ENCODE measurements around the gene EHMT1.

Gene EHMT1

DNA sequence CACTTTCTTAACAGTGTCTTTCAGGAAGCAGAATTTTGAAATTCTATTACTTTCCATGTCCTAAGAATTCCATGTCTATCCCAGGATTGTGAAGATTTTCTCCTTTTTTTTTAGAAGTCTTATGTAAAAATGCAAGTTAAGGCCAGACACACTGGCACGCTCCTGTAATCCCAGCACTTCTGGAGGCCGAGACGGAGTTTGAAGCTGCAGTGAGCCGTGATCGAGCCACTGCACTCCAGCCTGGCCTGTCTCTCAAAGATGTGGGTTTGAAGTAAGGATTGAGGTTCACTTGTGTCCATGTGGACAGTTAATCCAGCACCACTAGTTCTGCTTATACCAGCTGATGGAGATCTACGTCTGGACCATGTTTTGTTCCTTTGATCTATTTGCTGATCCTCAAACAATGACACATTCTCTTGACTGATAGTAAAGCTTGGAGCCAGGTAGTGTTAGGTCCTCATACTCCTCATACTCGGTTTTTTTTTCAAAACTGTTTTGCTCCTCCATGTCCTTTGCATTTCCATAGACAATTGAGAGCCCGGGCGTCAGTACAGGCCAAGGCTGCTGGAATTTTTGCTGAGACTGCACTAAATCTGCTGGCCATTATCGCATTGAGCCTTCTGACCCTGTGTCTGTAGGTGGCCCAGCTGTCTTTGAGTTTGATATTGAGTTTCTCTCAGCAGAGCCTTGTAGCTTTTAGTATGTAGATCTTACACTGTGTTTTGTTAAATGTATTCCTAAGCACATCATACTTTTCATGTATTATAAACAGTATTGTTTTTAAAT, 205.4 kb downstream of the EHMT1 start:
- TF ChIP-seq, protein P1, sequence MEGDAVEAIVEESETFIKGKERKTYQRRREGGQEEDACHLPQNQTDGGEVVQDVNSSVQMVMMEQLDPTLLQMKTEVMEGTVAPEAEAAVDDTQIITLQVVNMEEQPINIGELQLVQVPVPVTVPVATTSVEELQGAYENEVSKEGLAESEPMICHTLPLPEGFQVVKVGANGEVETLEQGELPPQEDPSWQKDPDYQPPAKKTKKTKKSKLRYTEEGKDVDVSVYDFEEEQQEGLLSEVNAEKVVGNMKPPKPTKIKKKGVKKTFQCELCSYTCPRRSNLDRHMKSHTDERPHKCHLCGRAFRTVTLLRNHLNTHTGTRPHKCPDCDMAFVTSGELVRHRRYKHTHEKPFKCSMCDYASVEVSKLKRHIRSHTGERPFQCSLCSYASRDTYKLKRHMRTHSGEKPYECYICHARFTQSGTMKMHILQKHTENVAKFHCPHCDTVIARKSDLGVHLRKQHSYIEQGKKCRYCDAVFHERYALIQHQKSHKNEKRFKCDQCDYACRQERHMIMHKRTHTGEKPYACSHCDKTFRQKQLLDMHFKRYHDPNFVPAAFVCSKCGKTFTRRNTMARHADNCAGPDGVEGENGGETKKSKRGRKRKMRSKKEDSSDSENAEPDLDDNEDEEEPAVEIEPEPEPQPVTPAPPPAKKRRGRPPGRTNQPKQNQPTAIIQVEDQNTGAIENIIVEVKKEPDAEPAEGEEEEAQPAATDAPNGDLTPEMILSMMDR (IDR thresholded peaks at IDR 0.05; ENCODE audit: low read depth, low read length, missing control alignments), result no peak
- H3K4me3 ChIP-seq (replicated peaks; ENCODE audit: low read depth, low read length), result no peak overlapping the region
- no peak for DNase-seq (ENCODE audit: extremely low read depth, low read depth)

GRCh38 chr9:137825324-137825989, 206.7 kb downstream of the EHMT1 start:
- no peak overlapping the region for H3K4me3 ChIP-seq (replicated peaks; ENCODE audit: low read depth, low read length)
- TF ChIP-seq, protein P1 (IDR thresholded peaks at IDR 0.05; ENCODE audit: low read depth, low read length, missing control alignments), result no peak
- DNase-seq (ENCODE audit: extremely low read depth, low read depth), result no peak

DNA sequence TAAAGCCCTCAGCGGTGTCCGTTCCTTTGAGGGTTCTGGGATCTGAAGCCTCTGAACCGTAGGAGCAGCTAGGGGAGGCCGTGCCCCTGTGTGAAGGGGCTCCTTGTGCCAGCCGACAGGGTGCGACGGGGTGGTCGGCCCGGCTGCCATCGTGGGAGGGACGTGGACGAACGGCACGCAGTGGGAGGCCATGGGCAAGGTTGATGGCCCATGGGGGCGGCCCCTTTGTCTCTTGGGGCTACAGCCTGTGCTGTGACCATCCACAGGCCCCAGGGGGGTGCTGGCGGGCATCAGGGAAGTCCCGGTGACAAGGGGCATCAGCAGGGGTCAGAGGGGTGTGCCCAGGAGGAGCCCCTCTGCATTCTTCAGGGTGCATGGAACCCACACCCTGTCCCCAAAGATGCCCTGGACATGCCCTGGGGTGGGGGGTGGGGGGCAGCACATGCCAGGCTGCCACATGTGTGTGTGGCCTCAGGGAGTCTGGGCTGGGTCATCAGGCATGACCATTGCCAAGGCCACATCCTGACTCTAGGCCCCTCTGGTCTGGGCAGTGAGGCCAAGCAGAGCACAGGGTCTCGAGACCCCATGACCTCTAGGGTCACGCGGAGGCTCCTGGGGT, 209.2 kb downstream of the EHMT1 start:
- no peak for DNase-seq (ENCODE audit: extremely low read depth, low read depth)
- H3K4me3 ChIP-seq (replicated peaks; ENCODE audit: low read depth, low read length), result no peak overlapping the region
- TF ChIP-seq, protein P1 (IDR thresholded peaks at IDR 0.05; ENCODE audit: low read depth, low read length, missing control alignments), result no peak

DNA sequence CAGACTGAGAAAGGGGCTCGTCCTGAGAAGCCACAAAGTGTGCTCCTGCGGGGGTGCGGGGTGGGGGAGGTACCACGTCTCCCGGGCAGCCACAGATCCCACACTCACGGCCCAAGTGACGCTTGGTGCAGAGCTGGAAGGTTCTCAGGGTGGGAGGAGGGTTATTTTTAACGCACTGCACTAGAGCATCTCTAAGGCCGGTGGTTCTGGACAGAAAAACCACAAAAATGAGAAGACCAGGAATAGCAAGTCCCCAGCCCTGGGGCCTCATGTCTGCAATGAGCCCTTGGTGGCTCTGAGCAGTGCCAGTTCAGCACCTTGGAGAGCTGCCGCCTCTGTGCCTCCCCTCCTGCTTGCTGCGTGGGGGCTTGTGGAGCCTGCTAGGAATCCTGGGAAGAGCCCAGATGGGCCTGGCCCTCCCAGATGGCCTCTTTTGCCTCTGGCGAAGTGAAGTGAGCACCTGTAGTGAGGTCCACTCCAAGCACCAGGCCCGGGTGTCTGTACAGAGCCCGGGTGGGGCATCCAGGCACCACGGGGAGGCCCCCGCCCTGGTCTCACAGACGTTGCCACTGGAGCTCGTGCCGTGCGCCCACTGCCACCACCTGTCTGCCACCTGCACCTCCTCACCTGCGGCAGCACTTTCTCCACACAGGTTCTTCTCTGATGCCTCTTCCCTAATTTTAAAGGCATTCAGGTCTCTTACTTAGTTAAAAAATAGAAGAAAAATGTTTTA, 209.9 kb downstream of the EHMT1 start:
- TF ChIP-seq, protein P1 (IDR thresholded peaks at IDR 0.05; ENCODE audit: low read depth, low read length, missing control alignments), result no peak
- no peak overlapping the region for H3K4me3 ChIP-seq (replicated peaks; ENCODE audit: low read depth, low read length)
- DNase-seq (ENCODE audit: extremely low read depth, low read depth), result no peak

- H3K4me3 ChIP-seq (replicated peaks; ENCODE audit: low read depth, low read length), result no peak overlapping the region
- no peak for DNase-seq (ENCODE audit: extremely low read depth, low read depth)
- TF ChIP-seq, protein P1 (IDR thresholded peaks at IDR 0.05; ENCODE audit: low read depth, low read length, missing control alignments), result no peak
These were observed 210.6 kb downstream of the EHMT1 start for GRCh38 chr9:137829260-137829996.

- no peak overlapping the region for H3K4me3 ChIP-seq (replicated peaks; ENCODE audit: low read depth, low read length)
- TF ChIP-seq, protein P1 (IDR thresholded peaks at IDR 0.05; ENCODE audit: low read depth, low read length, missing control alignments), result no peak
- no peak for DNase-seq (ENCODE audit: extremely low read depth, low read depth)
These were observed 213.4 kb downstream of the EHMT1 start for GRCh38 chr9:137832191-137832700.

Data from HFF-Myc (cell line).